GM23338 (cell line): Measurements from ENCODE around the gene YES1. TPM values are rescaled to one million over a fixed set of nuclear protein-coding genes. Genes with fewer than 3 reads are reported as not detected.

Experiments used
- ATAC-seq: fragments of 200-7000 bp; cut with Tn5 transposase; 3 replicates; pipeline ENCODE4 v1.9.1; 2020
- DNase-seq: peaks from one replicate; pipeline ENCODE4 v3.0.0-alpha.2; 2015; ENCODE audit warnings: low spot score
- H2AFZ ChIP-seq: fragments of 200-600 bp; sonication (generic); 2 replicates; pipeline ENCODE4 v1.8.0; 2016; ENCODE audit warnings: antibody characterized with exemption, mild to moderate bottlenecking, moderate library complexity
- H3F3A ChIP-seq: fragments of 200-600 bp; sonication (generic); replicated peaks from 2 replicates; pipeline ENCODE4 v1.8.0; 2017; ENCODE audit warnings: antibody characterized with exemption, mixed run types, low read depth
- H3K27ac ChIP-seq: fragments of 200-600 bp; sonication (generic); 2 replicates; pipeline ENCODE4 v1.6.1; 2016; ENCODE audit warnings: low read depth
- H3K27me3 ChIP-seq: fragments of 200-600 bp; sonication (generic); 2 replicates; pipeline ENCODE4 v1.8.0; 2016; ENCODE audit warnings: mild to moderate bottlenecking, mixed run types, moderate library complexity; ENCODE audit not compliant: insufficient read depth
- H3K36me3 ChIP-seq: fragments of 200-600 bp; sonication (generic); 2 replicates; pipeline ENCODE4 v1.8.0; 2016; ENCODE audit warnings: mild to moderate bottlenecking; ENCODE audit not compliant: insufficient read depth
- H3K4me1 ChIP-seq: fragments of 200-600 bp; sonication (generic); 2 replicates; pipeline ENCODE4 v1.8.0; 2016; ENCODE audit warnings: mild to moderate bottlenecking, moderate library complexity; ENCODE audit not compliant: insufficient read depth
- H3K4me2 ChIP-seq: fragments of 200-600 bp; sonication (generic); 2 replicates; pipeline ENCODE4 v1.7.1; 2017; ENCODE audit warnings: mixed run types
- H3K4me3 ChIP-seq: fragments of 200-600 bp; sonication (generic); 2 replicates; pipeline ENCODE4 v1.6.1; 2016; ENCODE audit warnings: mixed run types
- H3K79me2 ChIP-seq: fragments of 200-600 bp; sonication (generic); replicated peaks from 2 replicates; pipeline ENCODE4 v1.8.0; 2017; ENCODE audit warnings: mild to moderate bottlenecking; ENCODE audit not compliant: insufficient read depth
- H3K9me2 ChIP-seq: fragments of 200-600 bp; sonication (generic); 2 replicates; pipeline ENCODE4 v1.8.0; 2017; ENCODE audit not compliant: insufficient read depth
- H4K20me1 ChIP-seq: fragments of 200-600 bp; sonication (generic); replicated peaks from 2 replicates; pipeline ENCODE4 v1.8.0; 2017; ENCODE audit warnings: mild to moderate bottlenecking; ENCODE audit not compliant: insufficient read depth
- H3K27ac Mint-ChIP-seq: 2 replicates; pipeline ENCODE4 v1.8.0; 2020; ENCODE audit warnings: inconsistent platforms, mild to moderate bottlenecking, moderate library complexity, mixed read lengths
- H3K27me3 Mint-ChIP-seq: 3 replicates; pipeline ENCODE4 v1.8.0; 2022; ENCODE audit warnings: low read depth, mild to moderate bottlenecking, moderate library complexity, mixed read lengths, inconsistent platforms; ENCODE audit not compliant: insufficient read depth, poor library complexity
- H3K36me3 Mint-ChIP-seq: 3 replicates; pipeline ENCODE4 v1.8.0; 2021; ENCODE audit warnings: low read depth, mild to moderate bottlenecking, inconsistent platforms, moderate library complexity, mixed read lengths
- H3K4me1 Mint-ChIP-seq: 3 replicates; pipeline ENCODE4 v1.8.0; 2020; ENCODE audit warnings: mild to moderate bottlenecking, inconsistent platforms, mixed read lengths
- H3K4me3 Mint-ChIP-seq: 3 replicates; pipeline ENCODE4 v1.8.0; 2021; ENCODE audit warnings: moderate library complexity, mild to moderate bottlenecking, inconsistent platforms, mixed read lengths
- H3K9me3 Mint-ChIP-seq: 3 replicates; pipeline ENCODE4 v1.8.0; 2020; ENCODE audit warnings: moderate library complexity, mild to moderate bottlenecking, inconsistent platforms, mixed read lengths
- CREB1 ChIP-seq: fragments of 250-450 bp; sonication (Bioruptor Pico); IDR thresholded peaks from 2 replicates; pipeline ENCODE4 v1.5.0; 2020; ENCODE audit warnings: low read depth, mild to moderate bottlenecking, moderate library complexity
- EZH2 ChIP-seq: fragments of 200-600 bp; sonication (generic); IDR thresholded peaks from one replicate; pipeline ENCODE4 v1.8.0; 2017; ENCODE audit warnings: antibody characterized with exemption, mild to moderate bottlenecking, low read depth; ENCODE audit not compliant: unreplicated experiment
- EZH2phosphoT487 ChIP-seq: fragments of 200-600 bp; sonication (generic); IDR thresholded peaks from one replicate; pipeline ENCODE4 v1.8.1; 2018; ENCODE audit warnings: antibody characterized with exemption; ENCODE audit not compliant: unreplicated experiment
- JUNB ChIP-seq: IDR thresholded peaks from one replicate; pipeline ENCODE4 v1.6.1; 2016; ENCODE audit warnings: antibody characterized with exemption; ENCODE audit not compliant: unreplicated experiment
- NANOG ChIP-seq: IDR thresholded peaks from 2 replicates; pipeline ENCODE4 v1.6.1; 2016; ENCODE audit warnings: antibody characterized with exemption, borderline replicate concordance
- POLR2AphosphoS5 ChIP-seq: IDR thresholded peaks from 2 replicates; pipeline ENCODE4 v1.6.1; 2016; ENCODE audit warnings: antibody characterized with exemption, low read depth
- ZNF114 ChIP-seq: fragments of 250-450 bp; sonication (Bioruptor Pico); IDR thresholded peaks from 2 replicates; pipeline ENCODE4 v1.5.0; 2020; ENCODE audit warnings: mild to moderate bottlenecking, moderate library complexity
- ZNF331 ChIP-seq: fragments of 250-450 bp; sonication (Bioruptor Pico); IDR thresholded peaks from 2 replicates; pipeline ENCODE4 v1.5.0; 2020; ENCODE audit warnings: low read depth, mild to moderate bottlenecking, moderate library complexity
- polyA plus RNA-seq: library from polyadenylated mRNA; unstranded; fragments of >200 nt; fragmentation: Nextera tagmentation; extraction: Ambion mirVana; gene quantifications from 2 replicates; pipeline ENCODE4 v1.2.1, GENCODE V29; 2016
- total RNA-seq: library from RNA; depleted of rRNA; stranded (reverse); fragments of >200 nt; shearing (Covaris generic); gene quantifications from 2 replicates; pipeline ENCODE4 v1.2.3, GENCODE V29; 2014
- TF ChIP-seq, protein P1 (sequence below): IDR thresholded peaks from 2 replicates; pipeline ENCODE4 v1.6.1; 2016; ENCODE audit warnings: antibody characterized with exemption
- TF ChIP-seq, protein P2 (sequence below), 2 experiments: fragments of 200-600 bp in 1 of 2; sonication (generic) in 1 of 2; conservative IDR thresholded peaks; 2 replicates each; pipeline versions ENCODE4 v1.5.1 to v1.6.1; 2016 to 2017; ENCODE audit warnings: antibody characterized with exemption in 2 of 2, low read depth in 2 of 2, mild to moderate bottlenecking in 2 of 2, moderate library complexity in 1 of 2
- TF ChIP-seq, protein P3 (sequence below): fragments of 250-450 bp; sonication (Bioruptor Pico); IDR thresholded peaks from 2 replicates; pipeline ENCODE4 v1.5.0; 2020; ENCODE audit warnings: mild to moderate bottlenecking, moderate library complexity
- TF ChIP-seq, protein P4 (sequence below): IDR thresholded peaks from one replicate; pipeline ENCODE4 v1.6.1; 2018; ENCODE audit warnings: antibody characterized with exemption; ENCODE audit not compliant: unreplicated experiment

YES1 gene
- total and polyA plus RNA-seq, 2 experiments from 2014 or later = 25.4 to 327 TPM

DNA sequence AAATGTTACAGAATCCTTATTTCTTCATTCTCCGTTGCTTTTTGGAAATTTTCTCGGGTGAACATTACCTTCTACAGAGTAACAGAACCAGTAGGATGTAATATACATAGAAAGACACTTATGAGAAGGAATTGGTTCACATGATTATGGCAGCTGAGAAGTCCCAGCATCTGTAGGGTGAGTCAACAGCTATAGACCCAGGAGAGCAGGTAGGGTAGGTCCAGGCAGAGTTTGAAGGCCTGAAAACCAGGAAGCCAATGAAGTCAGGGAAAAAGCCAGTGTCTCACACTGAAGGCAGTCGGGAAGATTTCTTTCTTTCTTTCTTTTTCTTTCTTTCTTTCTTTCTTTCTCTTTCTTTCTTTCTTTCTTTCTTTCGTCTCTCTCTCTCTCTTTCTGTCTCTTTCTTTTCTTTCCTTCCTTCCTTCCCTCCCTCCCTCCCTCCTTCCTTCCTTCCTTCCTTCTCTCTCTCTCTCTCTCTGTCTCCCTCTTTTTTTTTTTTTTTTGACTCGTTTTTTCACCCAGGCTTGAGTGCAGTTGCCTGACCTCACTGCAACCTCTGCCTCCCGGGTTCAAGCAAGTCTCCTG, 15.1 kb upstream of the YES1 start:
- Histone ChIP-seq H3K27ac (no peak overlapping the region), H2AFZ (no peak overlapping the region), H3K4me1 (peaks cover 12% of the 10 kb centered on the region; the same call in 1 of the 2 replicates), H3K9me2 (no peaks in the 10 kb centered on the region), H3K36me3 (no peaks in the 10 kb centered on the region), H3K79me2 (no peaks in the 10 kb centered on the region), H3K4me3 (no peak overlapping the region), H3K27me3 (no peaks in the 10 kb centered on the region), H4K20me1 (no peaks in the 10 kb centered on the region), H3K4me2 (no peak overlapping the region), H3F3A (no peaks in the 10 kb centered on the region)
- no peak overlapping the region for H3K27ac Mint-ChIP-seq
- H3K36me3 Mint-ChIP-seq = no peaks in the 10 kb centered on the region
- peaks cover 17% of the 10 kb centered on the region for H3K4me1 Mint-ChIP-seq
- ATAC-seq = no peak
- H3K4me3 Mint-ChIP-seq = no peak overlapping the region
- DNase-seq = no peak
- peaks cover 1% of the 10 kb centered on the region for H3K27me3 Mint-ChIP-seq
- TF ChIP-seq POLR2AphosphoS5 (no peak), CREB1 (CRISPR knock-in tag) (no peak), ZNF114 (CRISPR knock-in tag) (no peak), NANOG (no peak), EZH2phosphoT487 (no peak), ZNF331 (CRISPR knock-in tag) (no peak), JUNB (no peak), EZH2 (no peak)
- TF ChIP-seq, protein P1, sequence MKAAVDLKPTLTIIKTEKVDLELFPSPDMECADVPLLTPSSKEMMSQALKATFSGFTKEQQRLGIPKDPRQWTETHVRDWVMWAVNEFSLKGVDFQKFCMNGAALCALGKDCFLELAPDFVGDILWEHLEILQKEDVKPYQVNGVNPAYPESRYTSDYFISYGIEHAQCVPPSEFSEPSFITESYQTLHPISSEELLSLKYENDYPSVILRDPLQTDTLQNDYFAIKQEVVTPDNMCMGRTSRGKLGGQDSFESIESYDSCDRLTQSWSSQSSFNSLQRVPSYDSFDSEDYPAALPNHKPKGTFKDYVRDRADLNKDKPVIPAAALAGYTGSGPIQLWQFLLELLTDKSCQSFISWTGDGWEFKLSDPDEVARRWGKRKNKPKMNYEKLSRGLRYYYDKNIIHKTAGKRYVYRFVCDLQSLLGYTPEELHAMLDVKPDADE = no peak
- TF ChIP-seq, protein P2, sequence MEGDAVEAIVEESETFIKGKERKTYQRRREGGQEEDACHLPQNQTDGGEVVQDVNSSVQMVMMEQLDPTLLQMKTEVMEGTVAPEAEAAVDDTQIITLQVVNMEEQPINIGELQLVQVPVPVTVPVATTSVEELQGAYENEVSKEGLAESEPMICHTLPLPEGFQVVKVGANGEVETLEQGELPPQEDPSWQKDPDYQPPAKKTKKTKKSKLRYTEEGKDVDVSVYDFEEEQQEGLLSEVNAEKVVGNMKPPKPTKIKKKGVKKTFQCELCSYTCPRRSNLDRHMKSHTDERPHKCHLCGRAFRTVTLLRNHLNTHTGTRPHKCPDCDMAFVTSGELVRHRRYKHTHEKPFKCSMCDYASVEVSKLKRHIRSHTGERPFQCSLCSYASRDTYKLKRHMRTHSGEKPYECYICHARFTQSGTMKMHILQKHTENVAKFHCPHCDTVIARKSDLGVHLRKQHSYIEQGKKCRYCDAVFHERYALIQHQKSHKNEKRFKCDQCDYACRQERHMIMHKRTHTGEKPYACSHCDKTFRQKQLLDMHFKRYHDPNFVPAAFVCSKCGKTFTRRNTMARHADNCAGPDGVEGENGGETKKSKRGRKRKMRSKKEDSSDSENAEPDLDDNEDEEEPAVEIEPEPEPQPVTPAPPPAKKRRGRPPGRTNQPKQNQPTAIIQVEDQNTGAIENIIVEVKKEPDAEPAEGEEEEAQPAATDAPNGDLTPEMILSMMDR (conservative IDR thresholded peaks at IDR 0.05; ENCODE audit: low read depth in 2 of 2) = no peak
- TF ChIP-seq, protein P3, sequence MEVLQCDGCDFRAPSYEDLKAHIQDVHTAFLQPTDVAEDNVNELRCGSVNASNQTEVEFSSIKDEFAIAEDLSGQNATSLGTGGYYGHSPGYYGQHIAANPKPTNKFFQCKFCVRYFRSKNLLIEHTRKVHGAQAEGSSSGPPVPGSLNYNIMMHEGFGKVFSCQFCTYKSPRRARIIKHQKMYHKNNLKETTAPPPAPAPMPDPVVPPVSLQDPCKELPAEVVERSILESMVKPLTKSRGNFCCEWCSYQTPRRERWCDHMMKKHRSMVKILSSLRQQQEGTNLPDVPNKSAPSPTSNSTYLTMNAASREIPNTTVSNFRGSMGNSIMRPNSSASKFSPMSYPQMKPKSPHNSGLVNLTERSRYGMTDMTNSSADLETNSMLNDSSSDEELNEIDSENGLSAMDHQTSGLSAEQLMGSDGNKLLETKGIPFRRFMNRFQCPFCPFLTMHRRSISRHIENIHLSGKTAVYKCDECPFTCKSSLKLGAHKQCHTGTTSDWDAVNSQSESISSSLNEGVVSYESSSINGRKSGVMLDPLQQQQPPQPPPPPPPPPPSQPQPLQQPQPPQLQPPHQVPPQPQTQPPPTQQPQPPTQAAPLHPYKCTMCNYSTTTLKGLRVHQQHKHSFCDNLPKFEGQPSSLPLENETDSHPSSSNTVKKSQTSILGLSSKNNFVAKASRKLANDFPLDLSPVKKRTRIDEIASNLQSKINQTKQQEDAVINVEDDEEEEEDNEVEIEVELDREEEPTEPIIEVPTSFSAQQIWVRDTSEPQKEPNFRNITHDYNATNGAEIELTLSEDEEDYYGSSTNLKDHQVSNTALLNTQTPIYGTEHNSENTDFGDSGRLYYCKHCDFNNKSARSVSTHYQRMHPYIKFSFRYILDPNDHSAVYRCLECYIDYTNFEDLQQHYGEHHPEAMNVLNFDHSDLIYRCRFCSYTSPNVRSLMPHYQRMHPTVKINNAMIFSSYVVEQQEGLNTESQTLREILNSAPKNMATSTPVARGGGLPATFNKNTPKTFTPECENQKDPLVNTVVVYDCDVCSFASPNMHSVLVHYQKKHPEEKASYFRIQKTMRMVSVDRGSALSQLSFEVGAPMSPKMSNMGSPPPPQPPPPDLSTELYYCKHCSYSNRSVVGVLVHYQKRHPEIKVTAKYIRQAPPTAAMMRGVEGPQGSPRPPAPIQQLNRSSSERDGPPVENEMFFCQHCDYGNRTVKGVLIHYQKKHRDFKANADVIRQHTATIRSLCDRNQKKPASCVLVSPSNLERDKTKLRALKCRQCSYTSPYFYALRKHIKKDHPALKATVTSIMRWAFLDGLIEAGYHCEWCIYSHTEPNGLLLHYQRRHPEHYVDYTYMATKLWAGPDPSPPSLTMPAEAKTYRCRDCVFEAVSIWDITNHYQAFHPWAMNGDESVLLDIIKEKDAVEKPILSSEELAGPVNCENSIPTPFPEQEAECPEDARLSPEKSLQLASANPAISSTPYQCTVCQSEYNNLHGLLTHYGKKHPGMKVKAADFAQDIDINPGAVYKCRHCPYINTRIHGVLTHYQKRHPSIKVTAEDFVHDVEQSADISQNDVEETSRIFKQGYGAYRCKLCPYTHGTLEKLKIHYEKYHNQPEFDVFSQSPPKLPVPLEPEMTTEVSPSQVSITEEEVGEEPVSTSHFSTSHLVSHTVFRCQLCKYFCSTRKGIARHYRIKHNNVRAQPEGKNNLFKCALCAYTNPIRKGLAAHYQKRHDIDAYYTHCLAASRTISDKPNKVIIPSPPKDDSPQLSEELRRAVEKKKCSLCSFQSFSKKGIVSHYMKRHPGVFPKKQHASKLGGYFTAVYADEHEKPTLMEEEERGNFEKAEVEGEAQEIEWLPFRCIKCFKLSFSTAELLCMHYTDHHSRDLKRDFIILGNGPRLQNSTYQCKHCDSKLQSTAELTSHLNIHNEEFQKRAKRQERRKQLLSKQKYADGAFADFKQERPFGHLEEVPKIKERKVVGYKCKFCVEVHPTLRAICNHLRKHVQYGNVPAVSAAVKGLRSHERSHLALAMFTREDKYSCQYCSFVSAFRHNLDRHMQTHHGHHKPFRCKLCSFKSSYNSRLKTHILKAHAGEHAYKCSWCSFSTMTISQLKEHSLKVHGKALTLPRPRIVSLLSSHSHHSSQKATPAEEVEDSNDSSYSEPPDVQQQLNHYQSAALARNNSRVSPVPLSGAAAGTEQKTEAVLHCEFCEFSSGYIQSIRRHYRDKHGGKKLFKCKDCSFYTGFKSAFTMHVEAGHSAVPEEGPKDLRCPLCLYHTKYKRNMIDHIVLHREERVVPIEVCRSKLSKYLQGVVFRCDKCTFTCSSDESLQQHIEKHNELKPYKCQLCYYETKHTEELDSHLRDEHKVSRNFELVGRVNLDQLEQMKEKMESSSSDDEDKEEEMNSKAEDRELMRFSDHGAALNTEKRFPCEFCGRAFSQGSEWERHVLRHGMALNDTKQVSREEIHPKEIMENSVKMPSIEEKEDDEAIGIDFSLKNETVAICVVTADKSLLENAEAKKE (CRISPR knock-in tag) = no peak
- TF ChIP-seq, protein P4, sequence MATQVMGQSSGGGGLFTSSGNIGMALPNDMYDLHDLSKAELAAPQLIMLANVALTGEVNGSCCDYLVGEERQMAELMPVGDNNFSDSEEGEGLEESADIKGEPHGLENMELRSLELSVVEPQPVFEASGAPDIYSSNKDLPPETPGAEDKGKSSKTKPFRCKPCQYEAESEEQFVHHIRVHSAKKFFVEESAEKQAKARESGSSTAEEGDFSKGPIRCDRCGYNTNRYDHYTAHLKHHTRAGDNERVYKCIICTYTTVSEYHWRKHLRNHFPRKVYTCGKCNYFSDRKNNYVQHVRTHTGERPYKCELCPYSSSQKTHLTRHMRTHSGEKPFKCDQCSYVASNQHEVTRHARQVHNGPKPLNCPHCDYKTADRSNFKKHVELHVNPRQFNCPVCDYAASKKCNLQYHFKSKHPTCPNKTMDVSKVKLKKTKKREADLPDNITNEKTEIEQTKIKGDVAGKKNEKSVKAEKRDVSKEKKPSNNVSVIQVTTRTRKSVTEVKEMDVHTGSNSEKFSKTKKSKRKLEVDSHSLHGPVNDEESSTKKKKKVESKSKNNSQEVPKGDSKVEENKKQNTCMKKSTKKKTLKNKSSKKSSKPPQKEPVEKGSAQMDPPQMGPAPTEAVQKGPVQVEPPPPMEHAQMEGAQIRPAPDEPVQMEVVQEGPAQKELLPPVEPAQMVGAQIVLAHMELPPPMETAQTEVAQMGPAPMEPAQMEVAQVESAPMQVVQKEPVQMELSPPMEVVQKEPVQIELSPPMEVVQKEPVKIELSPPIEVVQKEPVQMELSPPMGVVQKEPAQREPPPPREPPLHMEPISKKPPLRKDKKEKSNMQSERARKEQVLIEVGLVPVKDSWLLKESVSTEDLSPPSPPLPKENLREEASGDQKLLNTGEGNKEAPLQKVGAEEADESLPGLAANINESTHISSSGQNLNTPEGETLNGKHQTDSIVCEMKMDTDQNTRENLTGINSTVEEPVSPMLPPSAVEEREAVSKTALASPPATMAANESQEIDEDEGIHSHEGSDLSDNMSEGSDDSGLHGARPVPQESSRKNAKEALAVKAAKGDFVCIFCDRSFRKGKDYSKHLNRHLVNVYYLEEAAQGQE = no peak
- H3K9me3 Mint-ChIP-seq = no peaks in the 10 kb centered on the region
